Fibroblast of skin of scalp (primary cell): ENCODE data around the gene CACNG7.

Experiments used
- DNase-seq: peaks from one replicate; pipeline ENCODE4 v3.0.0-alpha.2; 2013

CACNG7 gene

GRCh38 chr19:53983457-53984289, 74.6 kb downstream of the CACNG7 start:
- DNase-seq = no peak

- DNase-seq = no peak
Observed at GRCh38 chr19:53985863-53986262, 76.8 kb downstream of the CACNG7 start.

GRCh38 chr19:53988981-53989380, 79.9 kb downstream of the CACNG7 start:
- DNase-seq = no peak

GRCh38 chr19:53989600-53990533, 80.8 kb downstream of the CACNG7 start:
- DNase-seq = no peak

- no peak for DNase-seq
Observed at GRCh38 chr19:53991224-53992113, 82.4 kb downstream of the CACNG7 start, which contains the start of gene CACNG6. Gene CACNG6, plus strand, starts transcription at chr19:53991637. Its CDS starts 1,241 bp downstream, at chr19:53992878.

GRCh38 chr19:53992211-53992610, 83.1 kb downstream of the CACNG7 start:
- DNase-seq = no peak

- no peak for DNase-seq
Observed at GRCh38 chr19:53992815-53993214, 83.7 kb downstream of the CACNG7 start.

GRCh38 chr19:53993448-53993847, 84.4 kb downstream of the CACNG7 start:
- DNase-seq = no peak
